HG03521 (cell line): ENCODE results near the gene MRTFB.

Source experiments
- ATAC-seq: cut with Tn5 transposase; IDR thresholded peaks from one replicate; pipeline ENCODE4 v1.9.1; 2021; ENCODE audit warnings: mild to moderate bottlenecking, moderate library complexity; ENCODE audit not compliant: unreplicated experiment

MRTFB gene

DNA sequence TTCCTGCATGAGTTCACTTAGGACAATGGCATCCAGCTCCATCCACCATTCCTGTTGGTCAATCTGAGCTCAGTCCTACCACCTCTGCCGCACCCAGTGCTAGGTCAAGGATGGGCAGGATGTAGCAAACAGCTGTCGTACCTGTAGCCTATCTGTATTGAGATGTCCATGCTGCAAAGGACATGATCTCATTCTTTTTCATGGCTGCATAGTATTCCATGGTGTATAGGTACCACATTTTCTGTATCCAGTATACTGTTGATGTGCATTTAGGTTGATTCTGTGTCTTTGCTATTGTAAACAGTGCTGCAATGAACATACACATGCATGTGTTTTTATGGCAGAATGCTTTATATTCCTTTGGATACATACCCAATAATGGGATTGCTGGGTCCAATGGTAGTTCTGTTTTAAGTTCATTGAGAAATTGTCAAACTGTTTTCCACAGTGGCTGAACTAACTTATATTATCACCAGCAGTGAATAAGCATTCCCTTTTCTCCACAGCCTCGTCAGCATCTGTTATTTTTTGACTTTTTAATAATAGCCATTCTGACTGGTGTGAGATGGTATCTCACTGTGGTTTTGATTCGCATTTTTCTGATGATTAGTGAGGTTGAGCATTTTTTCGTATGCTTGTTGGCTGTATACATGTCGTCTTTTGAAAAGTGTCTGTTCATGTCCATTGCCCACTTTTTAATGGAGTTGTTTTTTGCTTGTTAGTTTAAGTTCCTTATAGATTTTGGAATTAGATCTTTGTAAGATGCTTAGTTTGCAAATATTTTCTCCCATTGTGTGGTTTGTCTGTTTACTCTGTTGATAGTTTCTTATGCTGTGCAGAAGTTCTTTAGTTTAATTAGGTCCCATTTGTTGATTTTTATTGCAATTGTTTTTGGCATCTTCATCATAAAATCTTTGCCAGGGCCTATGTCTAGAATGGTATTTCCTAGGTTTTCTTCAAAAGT is 7.2 kb upstream of the MRTFB start:
- no peak for ATAC-seq

- ATAC-seq = no peak
Measured at GRCh38 chr16:14069818-14070217, 1.3 kb upstream of the MRTFB start.

DNA sequence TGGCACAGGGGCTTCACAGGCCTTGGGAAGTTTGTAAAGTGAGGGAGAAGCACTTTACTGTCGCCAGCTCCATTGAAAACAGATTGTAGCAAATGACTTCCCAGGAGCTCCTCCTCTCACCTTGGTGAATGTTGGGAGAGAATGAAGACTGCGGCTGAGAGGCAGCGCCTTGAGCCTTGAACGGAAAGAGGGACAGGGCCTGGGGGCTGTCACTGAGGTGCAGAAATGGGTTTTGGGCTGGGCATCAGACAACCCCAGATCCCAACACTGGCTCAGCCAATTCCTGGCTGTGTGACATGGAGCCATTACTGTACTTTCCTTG is 603 bp upstream of the MRTFB start:
- ATAC-seq = no peak

DNA sequence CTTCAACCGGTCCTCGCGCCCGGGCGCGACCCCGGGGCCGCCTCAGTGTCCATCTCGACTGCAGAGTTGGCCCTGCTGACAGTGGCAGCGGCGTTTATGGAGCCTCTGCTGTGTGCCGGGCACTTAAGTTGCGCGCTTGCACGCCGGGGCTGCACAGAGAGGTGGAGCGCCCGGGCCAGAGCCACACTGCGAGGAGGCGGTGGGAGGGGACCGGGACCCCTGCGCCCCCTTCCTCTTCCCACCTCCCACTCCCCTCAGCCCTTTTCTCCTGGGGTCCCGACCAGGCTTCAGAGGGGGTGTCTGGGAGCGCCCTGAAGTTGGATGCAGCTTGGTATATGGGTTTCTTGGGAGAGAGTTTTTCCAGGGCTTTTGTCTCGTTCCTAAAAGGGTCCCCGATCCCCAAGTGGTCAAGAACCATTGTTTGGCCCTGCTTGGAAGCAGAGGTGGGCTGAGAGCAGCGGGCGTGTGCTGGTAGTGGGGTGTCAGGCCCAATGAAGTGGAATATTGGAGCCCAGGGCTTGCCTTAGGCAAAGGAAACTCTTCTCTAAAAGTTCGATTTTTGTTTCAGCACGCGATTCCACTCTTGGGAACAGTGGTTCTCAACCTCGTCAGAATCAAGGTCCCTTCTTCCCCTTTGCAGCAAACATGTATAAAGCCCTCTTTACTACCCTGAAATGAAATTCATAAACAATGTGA is 605 bp downstream of the MRTFB start:
- ATAC-seq = no peak

DNA sequence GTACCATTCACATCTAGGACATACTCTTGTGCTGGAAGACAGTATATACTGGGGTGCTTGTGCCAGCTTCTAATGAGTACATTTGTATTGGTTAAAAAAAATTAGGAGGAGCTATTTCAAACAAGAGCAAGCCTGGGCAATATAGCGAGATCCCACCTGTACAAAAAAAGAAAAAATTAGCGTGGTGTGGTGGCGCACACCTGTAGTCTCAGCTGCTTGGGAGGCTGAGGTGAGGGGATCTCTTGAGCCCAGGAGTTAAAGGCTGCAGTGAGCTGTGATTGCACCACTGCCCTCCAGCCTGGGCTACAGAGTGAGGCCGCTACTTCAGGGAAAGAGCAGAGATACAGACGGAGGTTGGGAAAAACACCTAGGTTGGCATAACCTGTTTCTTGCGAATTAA is 1.2 kb downstream of the MRTFB start:
- ATAC-seq = no peak

DNA sequence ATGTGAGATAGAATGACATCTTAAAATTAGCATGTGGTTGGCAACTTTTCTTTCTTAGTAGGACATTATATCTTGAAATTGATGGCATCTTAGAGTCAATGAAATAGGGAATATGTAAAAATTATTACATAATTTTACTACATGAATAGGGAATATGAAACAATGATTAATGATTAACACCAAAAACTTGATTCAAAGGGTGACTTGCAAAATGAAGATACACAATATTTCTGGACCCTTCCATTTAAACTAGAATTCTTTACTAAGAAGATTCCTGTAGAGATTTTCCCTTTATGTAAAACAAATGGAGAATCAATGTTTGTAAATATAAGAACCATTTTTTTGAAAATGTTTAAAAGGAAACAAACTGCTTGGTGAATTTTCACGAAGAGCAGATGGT is 3.4 kb downstream of the MRTFB start:
- ATAC-seq = no peak

GRCh38 chr16:14077918-14078317 is 6.8 kb downstream of the MRTFB start:
- ATAC-seq = no peak

- ATAC-seq = no peak
Measured at GRCh38 chr16:14086477-14086876, 15.4 kb downstream of the MRTFB start.

DNA sequence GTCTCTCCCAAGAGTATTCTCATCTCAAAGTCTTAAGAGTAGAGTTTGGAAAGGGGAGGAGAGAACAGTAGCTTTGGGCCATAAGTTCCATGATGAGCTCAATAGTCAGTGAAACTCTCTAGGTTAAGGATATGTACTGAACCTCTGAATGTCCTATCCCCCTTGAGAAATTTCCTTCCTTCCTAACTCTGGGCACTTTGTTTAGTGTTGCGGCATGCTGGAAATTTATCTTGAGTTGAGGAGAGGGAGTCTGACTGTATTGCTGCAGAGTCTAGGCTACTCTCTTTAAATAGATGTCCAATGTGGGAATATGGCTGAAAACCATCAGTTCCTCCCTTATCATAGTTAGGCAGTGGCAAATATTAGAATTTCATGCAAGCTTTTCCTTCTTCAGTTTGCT is 16.1 kb downstream of the MRTFB start:
- no peak for ATAC-seq

GRCh38 chr16:14087590-14088154 is 16.6 kb downstream of the MRTFB start:
- no peak for ATAC-seq

DNA sequence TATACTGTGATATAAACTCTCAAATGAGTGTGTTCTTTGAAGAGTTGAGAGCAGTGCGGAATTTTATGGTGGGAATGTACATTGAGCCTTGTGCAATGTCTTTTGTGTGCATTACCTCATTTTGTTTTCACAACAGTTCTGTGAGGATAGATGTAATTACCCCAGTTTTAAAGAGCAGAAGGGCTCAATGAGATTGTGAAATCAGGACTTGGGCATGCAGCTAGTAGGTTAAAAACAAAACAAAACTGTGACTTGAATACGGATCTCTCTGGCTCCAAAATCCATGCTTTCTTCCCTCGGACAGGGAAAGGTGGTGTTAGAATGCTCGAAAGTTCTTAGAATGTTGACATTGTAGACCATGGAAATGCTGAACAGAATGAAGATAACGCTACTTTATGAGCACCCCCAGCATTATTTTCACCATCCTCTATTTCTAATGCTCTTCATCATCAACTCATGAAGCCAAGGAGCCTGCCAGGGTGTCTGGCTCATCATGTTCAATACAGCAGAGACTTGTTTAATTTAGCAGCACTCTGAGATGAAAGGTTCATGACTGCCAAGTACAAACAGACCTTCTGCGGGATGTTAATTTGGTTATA is 17.1 kb downstream of the MRTFB start:
- ATAC-seq = no peak

- no peak for ATAC-seq
Measured at GRCh38 chr16:14089283-14089823, 18.2 kb downstream of the MRTFB start.

DNA sequence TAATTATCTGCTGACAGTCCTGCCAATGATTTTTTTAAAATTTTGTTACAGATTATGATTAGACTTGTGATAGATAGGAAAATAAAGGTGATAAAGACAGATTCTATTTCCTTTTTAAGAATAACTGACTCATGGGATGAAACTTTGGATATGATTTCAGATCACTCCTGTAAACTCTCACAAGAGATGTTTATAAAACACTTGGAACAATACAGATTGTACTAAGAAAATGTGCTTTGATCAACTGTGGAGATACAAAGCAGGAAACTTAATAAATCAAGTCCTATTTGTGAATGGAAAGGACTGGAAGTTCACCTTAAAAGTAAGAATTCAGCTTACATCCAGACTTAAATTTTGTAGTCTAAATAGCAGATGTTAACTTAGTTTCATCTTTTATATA is 21.4 kb downstream of the MRTFB start:
- no peak for ATAC-seq

DNA sequence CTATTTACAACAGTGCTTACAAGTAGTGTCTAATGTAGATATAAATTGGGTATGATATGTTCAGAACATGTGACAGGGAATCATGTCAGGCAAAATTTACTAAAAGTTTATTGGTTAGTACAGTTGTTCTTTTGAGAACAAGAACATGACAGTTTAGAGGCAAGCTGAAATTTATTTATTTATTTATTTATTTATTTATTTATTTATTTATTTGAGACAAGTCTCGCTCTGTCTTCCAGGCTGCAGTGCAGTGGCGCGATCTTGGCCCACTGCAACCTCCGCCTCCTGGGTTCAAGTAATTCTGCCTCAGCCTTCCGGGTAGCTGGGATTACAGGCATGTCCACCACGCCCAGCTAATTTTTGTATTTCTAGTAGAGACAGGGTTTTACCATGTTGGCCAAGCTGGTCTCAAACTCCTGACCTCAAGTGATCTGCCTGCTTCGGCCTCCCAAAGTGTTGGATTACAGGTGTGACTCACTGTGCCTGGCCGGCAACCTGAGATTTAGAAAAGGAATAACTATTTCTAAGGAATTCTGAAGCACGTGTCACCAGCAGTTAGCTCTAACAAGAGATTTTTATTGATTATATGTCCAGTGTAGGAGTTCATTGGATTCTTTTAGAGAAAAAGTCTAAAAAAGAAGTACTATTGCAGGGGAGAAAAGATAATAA is 24.9 kb downstream of the MRTFB start:
- no peak for ATAC-seq

DNA sequence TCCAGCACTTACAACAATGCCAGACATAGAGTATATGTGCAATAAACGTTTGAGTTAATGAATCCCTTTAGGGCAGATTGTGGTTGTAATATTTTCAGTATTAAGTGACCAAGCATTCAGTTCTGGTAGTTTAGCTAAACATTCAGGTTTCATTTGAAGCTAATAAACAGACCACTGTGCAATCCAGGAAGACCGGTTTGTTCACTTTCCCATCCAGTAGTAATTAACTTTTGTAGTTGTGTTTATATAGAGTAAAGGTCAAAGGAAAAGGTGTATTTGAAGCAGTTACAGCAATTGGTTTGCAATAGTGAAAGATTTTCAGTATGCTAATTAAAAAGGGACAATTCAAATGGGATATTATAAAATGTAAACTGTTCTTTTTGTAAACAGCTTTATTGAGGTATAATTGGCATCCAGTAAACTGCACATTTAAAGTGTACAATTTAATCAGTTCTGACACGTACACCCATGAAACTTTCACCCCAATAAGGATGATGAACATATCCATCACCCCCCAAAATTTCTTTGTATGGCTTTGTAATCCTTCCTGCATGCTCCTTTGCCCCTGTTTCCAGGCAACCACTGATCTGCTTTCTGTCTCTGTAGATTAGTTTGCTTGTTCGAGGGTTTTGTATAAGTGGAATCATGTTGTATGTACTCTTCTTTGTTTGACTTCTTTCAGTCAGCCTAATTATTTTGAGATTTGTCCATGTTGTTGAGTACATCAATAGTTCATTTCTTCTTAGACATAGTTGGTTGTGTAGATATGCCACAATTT is 26.3 kb downstream of the MRTFB start:
- no peak for ATAC-seq

DNA sequence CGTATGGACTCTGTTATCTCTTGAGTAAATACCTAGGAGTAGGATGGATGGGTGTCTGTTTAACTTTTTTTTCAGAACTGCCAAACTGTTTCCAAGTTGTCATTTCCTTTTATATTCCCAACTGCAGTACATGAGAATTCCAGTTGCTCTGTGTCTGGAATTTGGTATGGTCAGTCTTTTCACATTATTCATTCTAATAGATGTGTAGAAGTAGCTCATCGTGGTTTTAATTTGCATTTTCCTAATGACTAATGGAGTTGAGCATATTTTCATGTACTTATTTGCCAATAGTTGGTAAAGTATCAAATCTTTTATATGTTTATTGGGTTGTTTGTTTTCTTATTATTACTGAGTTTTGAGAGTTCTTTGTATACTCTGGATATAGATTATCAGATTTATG is 27.0 kb downstream of the MRTFB start:
- no peak for ATAC-seq

GRCh38 chr16:14100825-14101224 is 29.7 kb downstream of the MRTFB start:
- ATAC-seq = no peak

DNA sequence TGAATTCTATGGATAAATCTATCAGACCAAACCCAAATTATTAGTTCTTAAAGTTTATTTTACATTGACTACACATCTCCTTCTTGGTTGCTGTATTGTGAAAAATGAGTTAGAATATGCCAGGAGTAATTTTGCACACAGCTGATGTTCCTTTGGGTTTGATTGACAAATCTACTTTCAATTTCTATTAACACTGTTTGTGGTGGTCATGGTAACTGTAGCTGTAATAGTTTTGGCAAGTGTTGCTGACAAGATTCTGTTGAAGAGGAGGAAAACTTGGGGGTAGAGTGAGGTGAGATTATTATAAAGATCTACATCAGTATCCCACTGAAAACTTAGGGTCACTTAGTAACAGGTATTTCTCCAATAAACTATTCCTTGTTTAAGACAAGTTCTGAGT is 30.3 kb downstream of the MRTFB start:
- ATAC-seq = no peak

DNA sequence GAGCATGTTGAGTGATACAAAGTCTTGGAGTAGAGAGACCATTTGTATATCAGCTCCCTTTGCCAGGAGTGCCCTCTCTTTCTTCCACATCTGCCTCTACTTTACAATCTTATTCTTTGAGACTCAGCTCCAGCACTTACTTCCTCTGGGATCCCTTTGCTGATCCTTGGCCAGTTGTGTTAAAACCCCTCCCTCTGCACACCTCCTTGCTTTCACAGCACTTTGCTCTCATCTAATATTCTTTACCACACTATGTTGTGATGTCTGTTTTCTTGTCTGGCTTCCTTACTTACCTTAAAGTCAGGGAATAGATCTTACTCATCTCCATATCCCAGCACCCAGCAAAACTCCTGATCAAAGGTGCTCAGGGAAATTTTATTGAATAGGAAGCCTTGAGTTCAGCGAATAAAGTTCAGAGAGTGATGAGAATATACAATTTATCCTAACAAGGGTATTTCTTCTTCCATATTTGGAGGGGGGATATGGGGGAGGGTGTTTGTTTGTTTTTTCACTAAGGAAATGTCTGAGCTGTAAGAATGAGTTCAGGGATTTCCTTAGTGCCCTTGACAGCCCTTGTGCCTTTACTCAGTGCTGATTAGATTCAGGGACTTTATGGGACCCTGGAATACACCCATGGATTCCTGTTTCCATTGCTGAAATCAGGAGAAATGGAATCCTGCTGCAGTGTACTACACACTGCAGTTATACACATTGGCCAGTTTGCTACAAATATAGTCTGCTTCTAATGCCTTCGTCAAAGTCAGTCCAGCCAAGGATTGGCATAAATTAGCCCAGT is 32.0 kb downstream of the MRTFB start:
- no peak for ATAC-seq
